ENCODE data around the gene BID.

BID gene

DNA sequence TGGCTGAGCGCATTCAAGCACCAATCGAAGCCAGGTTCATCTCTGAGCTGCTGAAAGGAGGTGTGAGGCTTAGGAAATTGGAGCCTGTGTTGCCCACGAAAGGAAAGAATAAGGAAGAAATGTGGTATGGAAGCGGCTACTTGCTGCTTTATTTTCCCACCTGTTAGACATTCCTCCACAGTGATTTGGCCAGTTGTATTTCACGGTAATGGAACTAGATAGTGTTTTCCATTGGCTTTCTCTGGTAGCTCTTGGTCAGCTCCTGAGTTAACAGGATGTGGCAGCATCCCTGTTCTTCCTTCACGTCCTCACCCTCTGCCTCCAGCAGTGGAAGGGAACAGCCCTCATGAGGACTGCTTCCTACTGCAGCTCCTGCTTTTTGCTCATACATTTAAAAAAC lies 44.7 kb downstream of the BID start:
- no peak for DNase-seq (ENCODE audit: extremely low read depth, insufficient read length)
- Histone ChIP-seq H3K27me3 (replicated peaks; ENCODE audit: control insufficient read depth, insufficient read depth, low read length) (no peaks in the 10 kb centered on the region), H3K36me3 (ENCODE audit: control insufficient read depth, insufficient read depth, low read length) (peaks cover 8% of the 10 kb centered on the region), H3K4me3 (replicated peaks; ENCODE audit: low read depth, low read length) (no peak overlapping the region)
- TF ChIP-seq, protein P1, sequence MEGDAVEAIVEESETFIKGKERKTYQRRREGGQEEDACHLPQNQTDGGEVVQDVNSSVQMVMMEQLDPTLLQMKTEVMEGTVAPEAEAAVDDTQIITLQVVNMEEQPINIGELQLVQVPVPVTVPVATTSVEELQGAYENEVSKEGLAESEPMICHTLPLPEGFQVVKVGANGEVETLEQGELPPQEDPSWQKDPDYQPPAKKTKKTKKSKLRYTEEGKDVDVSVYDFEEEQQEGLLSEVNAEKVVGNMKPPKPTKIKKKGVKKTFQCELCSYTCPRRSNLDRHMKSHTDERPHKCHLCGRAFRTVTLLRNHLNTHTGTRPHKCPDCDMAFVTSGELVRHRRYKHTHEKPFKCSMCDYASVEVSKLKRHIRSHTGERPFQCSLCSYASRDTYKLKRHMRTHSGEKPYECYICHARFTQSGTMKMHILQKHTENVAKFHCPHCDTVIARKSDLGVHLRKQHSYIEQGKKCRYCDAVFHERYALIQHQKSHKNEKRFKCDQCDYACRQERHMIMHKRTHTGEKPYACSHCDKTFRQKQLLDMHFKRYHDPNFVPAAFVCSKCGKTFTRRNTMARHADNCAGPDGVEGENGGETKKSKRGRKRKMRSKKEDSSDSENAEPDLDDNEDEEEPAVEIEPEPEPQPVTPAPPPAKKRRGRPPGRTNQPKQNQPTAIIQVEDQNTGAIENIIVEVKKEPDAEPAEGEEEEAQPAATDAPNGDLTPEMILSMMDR (IDR thresholded peaks at IDR 0.05; ENCODE audit: insufficient read depth, low read length, poor library complexity, severe bottlenecking): no peak

DNA sequence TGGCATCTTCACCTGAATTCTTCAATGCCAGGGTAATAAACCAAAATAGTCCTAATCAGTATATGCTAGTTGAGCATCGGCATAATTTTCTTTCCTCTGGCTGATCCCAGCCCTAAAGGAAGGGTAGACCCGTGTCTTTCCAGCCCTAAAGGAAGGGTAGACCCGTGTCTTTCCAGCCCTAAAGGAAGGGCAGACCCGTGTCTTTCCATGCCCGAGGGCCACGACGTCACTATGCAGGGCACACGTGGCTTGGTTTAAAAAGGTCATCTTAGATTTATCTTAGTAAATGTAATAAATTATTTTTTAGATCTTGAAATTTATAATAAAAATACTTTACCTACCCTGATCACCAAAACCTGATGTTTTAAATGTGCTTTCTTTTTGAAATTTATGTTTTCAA lies 45.5 kb downstream of the BID start:
- TF ChIP-seq, protein P1 (IDR thresholded peaks at IDR 0.05; ENCODE audit: insufficient read depth, low read length, poor library complexity, severe bottlenecking): no peak
- Histone ChIP-seq H3K27me3 (replicated peaks; ENCODE audit: control insufficient read depth, insufficient read depth, low read length) (no peaks in the 10 kb centered on the region), H3K4me3 (replicated peaks; ENCODE audit: low read depth, low read length) (no peak overlapping the region), H3K36me3 (ENCODE audit: control insufficient read depth, insufficient read depth, low read length) (peaks cover 8% of the 10 kb centered on the region)
- no peak for DNase-seq (ENCODE audit: extremely low read depth, insufficient read length)

DNA sequence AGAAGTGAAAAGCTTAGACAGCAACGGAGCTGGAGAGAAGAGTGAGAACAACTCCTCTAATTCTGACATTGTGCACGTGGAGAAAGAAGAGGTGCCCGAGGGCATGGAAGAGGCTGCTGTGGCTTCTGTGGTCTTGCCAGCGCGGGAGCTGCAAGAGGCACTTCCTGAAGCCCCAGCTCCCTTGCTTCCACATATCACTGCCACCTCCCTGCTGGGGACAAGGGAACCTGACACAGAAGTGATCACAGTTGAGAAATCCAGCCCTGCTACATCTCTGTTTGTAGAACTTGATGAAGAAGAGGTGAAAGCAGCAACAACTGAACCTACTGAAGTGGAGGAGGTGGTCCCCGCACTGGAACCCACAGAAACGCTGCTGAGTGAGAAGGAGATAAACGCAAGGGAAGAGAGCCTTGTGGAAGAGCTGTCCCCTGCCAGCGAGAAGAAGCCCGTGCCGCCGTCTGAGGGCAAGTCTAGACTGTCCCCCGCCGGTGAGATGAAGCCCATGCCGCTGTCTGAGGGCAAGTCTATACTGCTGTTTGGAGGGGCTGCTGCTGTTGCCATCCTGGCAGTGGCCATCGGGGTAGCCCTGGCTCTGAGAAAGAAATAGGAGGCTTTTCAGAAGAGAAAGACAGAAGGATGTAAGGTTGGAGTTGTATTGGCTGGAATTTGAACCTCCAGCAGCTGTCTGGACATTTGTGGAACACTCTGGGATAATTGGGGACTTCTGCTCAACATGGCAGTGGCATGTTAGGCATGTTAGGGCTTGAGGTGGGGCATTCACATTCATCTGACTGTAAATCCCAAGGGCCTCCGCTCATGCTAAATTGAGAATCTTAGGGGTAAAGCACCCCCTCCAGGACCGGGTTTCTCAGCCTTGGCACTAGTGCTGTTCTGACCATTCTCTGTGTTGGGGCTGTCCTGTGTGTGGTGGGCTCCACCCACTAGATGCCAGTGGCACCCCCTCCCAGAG lies 47.1 kb downstream of the BID start:
- Histone ChIP-seq H3K27me3 (replicated peaks; ENCODE audit: control insufficient read depth, insufficient read depth, low read length) (no peaks in the 10 kb centered on the region), H3K4me3 (replicated peaks; ENCODE audit: low read depth, low read length) (no peak overlapping the region), H3K36me3 (ENCODE audit: control insufficient read depth, insufficient read depth, low read length) (peaks cover 8% of the 10 kb centered on the region)
- TF ChIP-seq, protein P1 (IDR thresholded peaks at IDR 0.05; ENCODE audit: insufficient read depth, low read length, poor library complexity, severe bottlenecking): no peak
- no peak for DNase-seq (ENCODE audit: extremely low read depth, insufficient read length)

DNA sequence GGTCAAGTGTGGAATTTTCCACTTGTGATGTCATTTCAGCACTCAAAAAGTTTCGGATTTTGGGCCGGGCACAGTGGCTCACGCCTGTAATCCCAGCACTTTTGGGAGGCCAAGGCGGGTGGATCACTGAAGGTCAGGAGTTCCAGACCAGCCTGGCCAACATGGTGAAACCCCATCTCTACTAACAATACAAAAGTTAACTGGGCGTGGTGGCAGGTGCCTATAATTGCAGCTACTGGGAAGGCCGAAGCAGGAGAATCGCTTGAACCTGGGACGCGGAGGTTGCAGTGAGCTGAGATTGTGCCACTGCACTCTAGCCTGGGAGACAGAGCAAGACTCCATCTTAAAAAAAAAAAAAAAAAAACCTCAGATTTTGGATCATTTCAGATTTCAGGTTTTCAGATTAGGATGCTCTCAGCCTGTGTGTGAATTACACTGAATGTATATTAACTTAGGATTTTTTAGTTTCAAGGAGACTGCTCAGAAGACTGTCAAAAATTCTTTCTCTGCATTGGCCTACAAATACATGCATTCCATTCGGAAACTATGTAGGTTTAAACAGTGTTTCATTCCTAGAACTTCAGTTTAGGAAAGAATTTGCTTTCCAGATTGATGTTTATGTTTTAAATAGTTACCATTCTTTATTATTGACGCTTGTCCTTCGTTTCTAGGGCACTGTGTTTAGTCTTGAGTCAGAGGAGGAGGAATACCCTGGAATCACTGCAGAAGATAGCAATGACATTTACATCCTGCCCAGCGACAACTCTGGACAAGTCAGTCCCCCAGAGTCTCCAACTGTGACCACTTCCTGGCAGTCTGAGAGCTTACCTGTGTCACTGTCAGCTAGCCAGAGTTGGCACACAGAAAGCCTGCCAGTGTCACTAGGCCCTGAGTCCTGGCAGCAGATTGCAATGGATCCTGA lies 48.0 kb downstream of the BID start:
- no peak for DNase-seq (ENCODE audit: extremely low read depth, insufficient read length)
- no peaks in the 10 kb centered on the region for H3K27me3 ChIP-seq (replicated peaks; ENCODE audit: control insufficient read depth, insufficient read depth, low read length)
- no peak overlapping the region for H3K4me3 ChIP-seq (replicated peaks; ENCODE audit: low read depth, low read length)
- TF ChIP-seq, protein P1 (IDR thresholded peaks at IDR 0.05; ENCODE audit: insufficient read depth, low read length, poor library complexity, severe bottlenecking): no peak
- H3K36me3 ChIP-seq (ENCODE audit: control insufficient read depth, insufficient read depth, low read length): peaks cover 8% of the 10 kb centered on the region

DNA sequence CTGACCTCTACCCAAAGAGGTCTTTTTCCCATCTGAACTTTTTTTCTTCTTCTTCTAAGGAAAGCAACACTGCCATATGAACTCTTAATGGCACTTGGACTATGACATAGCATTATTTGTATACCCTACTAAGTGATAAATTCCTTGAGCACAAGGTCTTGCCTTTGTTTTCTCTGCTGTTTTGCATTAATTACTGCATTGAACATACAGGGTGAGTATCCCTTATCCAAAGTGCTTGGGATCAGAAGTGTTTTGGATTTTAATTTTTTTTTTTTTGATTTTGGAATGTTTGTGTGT lies 48.8 kb downstream of the BID start:
- TF ChIP-seq, protein P1 (IDR thresholded peaks at IDR 0.05; ENCODE audit: insufficient read depth, low read length, poor library complexity, severe bottlenecking): no peak
- H3K27me3 ChIP-seq (replicated peaks; ENCODE audit: control insufficient read depth, insufficient read depth, low read length): no peaks in the 10 kb centered on the region
- DNase-seq (ENCODE audit: extremely low read depth, insufficient read length): no peak
- H3K36me3 ChIP-seq (ENCODE audit: control insufficient read depth, insufficient read depth, low read length): peaks cover 8% of the 10 kb centered on the region
- no peak overlapping the region for H3K4me3 ChIP-seq (replicated peaks; ENCODE audit: low read depth, low read length)

All from GM06990 (cell line).